GM12892 (cell line): ENCODE measurements around the gene IDH1.

Source experiments
- POLR2A ChIP-seq: IDR thresholded peaks from 2 replicates; pipeline ENCODE4 v1.6.1; 2011; ENCODE audit warnings: low read depth, low read length, control low read depth
- POLR2AphosphoS5 ChIP-seq: IDR thresholded peaks from 2 replicates; pipeline ENCODE4 v1.6.1; 2011; ENCODE audit warnings: low read depth, low read length, control low read depth
- TAF1 ChIP-seq: IDR thresholded peaks from 2 replicates; pipeline ENCODE4 v1.6.1; 2011; ENCODE audit warnings: low read depth, mild to moderate bottlenecking, control low read depth, low read length, borderline replicate concordance

- no peak for TF ChIP-seq POLR2A
- no peak for TF ChIP-seq POLR2AphosphoS5
- TF ChIP-seq TAF1: no peak
These were observed 12.1 kb upstream of the IDH1 start for GRCh38 chr2:208266936-208267335.
